ENCODE measurements around the gene MICAL3. TPM values are rescaled to one million over a fixed set of nuclear protein-coding genes. Genes with fewer than 3 reads are reported as not detected.

The MICAL3 gene
- total RNA-seq, 1 donor from 2014 or later = 103 TPM

- Mint-ChIP-seq H3K4me1 (no peaks in the 10 kb centered on the region), H3K9me3 (no peaks in the 10 kb centered on the region), H3K27me3 (ENCODE audit: low read depth) (no peaks in the 10 kb centered on the region), H3K27ac (no peak overlapping the region), H3K36me3 (peaks cover 27% of the 10 kb centered on the region), H3K4me3 (no peak overlapping the region)
- no peak for TF ChIP-seq CTCF (IDR thresholded peaks at IDR 0.05; ENCODE audit: unreplicated experiment)
- no peak for DNase-seq (ENCODE audit: low spot score in 2 of 2, unreplicated experiment in 2 of 2)
Observed at GRCh38 chr22:17874231-17874905, 150.0 kb downstream of the MICAL3 start.

- Mint-ChIP-seq H3K9me3 (no peaks in the 10 kb centered on the region), H3K4me1 (no peaks in the 10 kb centered on the region), H3K4me3 (no peak overlapping the region), H3K27ac (no peak overlapping the region), H3K36me3 (peaks cover 27% of the 10 kb centered on the region), H3K27me3 (ENCODE audit: low read depth) (no peaks in the 10 kb centered on the region)
- DNase-seq (ENCODE audit: low spot score in 2 of 2, unreplicated experiment in 2 of 2) = no peak
- TF ChIP-seq CTCF (IDR thresholded peaks at IDR 0.05; ENCODE audit: unreplicated experiment) = no peak
Observed at GRCh38 chr22:17873804-17874203, 150.6 kb downstream of the MICAL3 start.

- Mint-ChIP-seq H3K27ac (no peak overlapping the region), H3K36me3 (peaks cover 32% of the 10 kb centered on the region), H3K4me1 (no peaks in the 10 kb centered on the region), H3K9me3 (no peaks in the 10 kb centered on the region), H3K27me3 (ENCODE audit: low read depth) (no peaks in the 10 kb centered on the region), H3K4me3 (no peak overlapping the region)
- TF ChIP-seq CTCF (IDR thresholded peaks at IDR 0.05; ENCODE audit: unreplicated experiment) = no peak
- no peak for DNase-seq (ENCODE audit: low spot score in 2 of 2, unreplicated experiment in 2 of 2)
Observed at GRCh38 chr22:17873116-17873515, 151.2 kb downstream of the MICAL3 start.

GRCh38 chr22:17872471-17872870 is 151.9 kb downstream of the MICAL3 start:
- Mint-ChIP-seq H3K27me3 (ENCODE audit: low read depth) (no peaks in the 10 kb centered on the region), H3K4me3 (no peak overlapping the region), H3K4me1 (peaks cover 4% of the 10 kb centered on the region), H3K27ac (no peak overlapping the region), H3K9me3 (no peaks in the 10 kb centered on the region), H3K36me3 (peaks cover 32% of the 10 kb centered on the region)
- DNase-seq (ENCODE audit: low spot score in 2 of 2, unreplicated experiment in 2 of 2) = no peak
- no peak for TF ChIP-seq CTCF (IDR thresholded peaks at IDR 0.05; ENCODE audit: unreplicated experiment)

- no peak for DNase-seq (ENCODE audit: low spot score in 2 of 2, unreplicated experiment in 2 of 2)
- no peak for TF ChIP-seq CTCF (IDR thresholded peaks at IDR 0.05; ENCODE audit: unreplicated experiment)
- H3K27me3 Mint-ChIP-seq (ENCODE audit: low read depth) = no peaks in the 10 kb centered on the region
- no peak overlapping the region for H3K4me3 Mint-ChIP-seq
- H3K4me1 Mint-ChIP-seq = peaks cover 6% of the 10 kb centered on the region
- H3K9me3 Mint-ChIP-seq = no peaks in the 10 kb centered on the region
- H3K27ac Mint-ChIP-seq = no peak overlapping the region
- H3K36me3 Mint-ChIP-seq = peaks cover 32% of the 10 kb centered on the region
Observed at GRCh38 chr22:17871726-17872458, 152.5 kb downstream of the MICAL3 start.

Data from mesothelial cell of epicardium (in vitro differentiated cells).